Measurements from ENCODE around the gene NTN5. TPM values are rescaled to one million over a fixed set of nuclear protein-coding genes. Genes with fewer than 3 reads are reported as not detected.

Gene NTN5
- total and polyA plus RNA-seq, 9 of the 15 experiments (the other 6 are each of a cell fraction or from before 2014, with no cell fraction given): not detected

GRCh38 chr19:48660852-48661710 is 11.7 kb downstream of the NTN5 start (continued):
- peak; percentile 56; the same call in 1 of the 2 replicates for TF ChIP-seq MGA (IDR thresholded peaks at IDR 0.05)
- peak; percentile 91 for TF ChIP-seq SP1 (CRISPR knock-in tag; IDR thresholded peaks at IDR 0.05)
- peak; percentile 91 for TF ChIP-seq ZBTB12 (CRISPR knock-in tag; IDR thresholded peaks at IDR 0.05)
- no peak for TF ChIP-seq TOE1 (IDR thresholded peaks at IDR 0.05; ENCODE audit: borderline replicate concordance)
- TF ChIP-seq TOE1 (CRISPR knock-in tag; IDR thresholded peaks at IDR 0.05; ENCODE audit: borderline replicate concordance, low read depth): no peak
- no peak for TF ChIP-seq ADNP (tag; IDR thresholded peaks at IDR 0.05)
- TF ChIP-seq E2F8 (IDR thresholded peaks at IDR 0.05; ENCODE audit: low read depth, partially characterized antibody): peak; percentile 98
- no peak; the same call in 1 of the 2 replicates for TF ChIP-seq ZNF175 (CRISPR knock-in tag; IDR thresholded peaks at IDR 0.05; ENCODE audit: low read depth)
- peak; percentile 38 to 41; a peak in 2 of 4 replicates for TF ChIP-seq NRF1 (conservative IDR thresholded peaks at IDR 0.05 in 1 of 2, IDR thresholded peaks at IDR 0.05 in 1 of 2)
- TF ChIP-seq BHLHE40 (IDR thresholded peaks at IDR 0.05; ENCODE audit: low read length): peak; percentile 67
- peak; percentile 25; the same call in 1 of the 2 replicates for TF ChIP-seq EP300 (IDR thresholded peaks at IDR 0.05; ENCODE audit: low read length)
